Body of pancreas (tissue), 4 donors: Measurements from ENCODE around the gene BRSK1.

Experiments
- CTCF ChIP-seq, 7 experiments: fragments of 450-650 bp in 4 of 7; fragments of 200-600 bp in 3 of 7; sonication (generic) in 3 of 7; IDR thresholded peaks; one replicate each; pipeline ENCODE4 v1.5.1; 2016 to 2019; ENCODE audit warnings: antibody characterized with exemption in 7 of 7
- POLR2A ChIP-seq, 3 donors: fragments of 450-650 bp; IDR thresholded peaks; one replicate each; pipeline ENCODE4 v1.6.1; 2016; ENCODE audit warnings: antibody characterized with exemption in 3 of 3, mild to moderate bottlenecking in 2 of 3

- no peak for TF ChIP-seq CTCF (IDR thresholded peaks at IDR 0.05)
- TF ChIP-seq POLR2A (IDR thresholded peaks at IDR 0.05) = no peak
Observed at GRCh38 chr19:55297267-55297666, 13.5 kb downstream of the BRSK1 start.
